Measurements from ENCODE around the gene CD27. TPM values are rescaled to one million over a fixed set of nuclear protein-coding genes. Genes with fewer than 3 reads are reported as not detected.
A peak's percentile ranks its signal among the peaks of the same experiment; 100 is the strongest.

The CD27 gene
- total and polyA plus RNA-seq, 12 donors: 0.11 to 8.9 (median 0.69) TPM; not detected in 1

DNA sequence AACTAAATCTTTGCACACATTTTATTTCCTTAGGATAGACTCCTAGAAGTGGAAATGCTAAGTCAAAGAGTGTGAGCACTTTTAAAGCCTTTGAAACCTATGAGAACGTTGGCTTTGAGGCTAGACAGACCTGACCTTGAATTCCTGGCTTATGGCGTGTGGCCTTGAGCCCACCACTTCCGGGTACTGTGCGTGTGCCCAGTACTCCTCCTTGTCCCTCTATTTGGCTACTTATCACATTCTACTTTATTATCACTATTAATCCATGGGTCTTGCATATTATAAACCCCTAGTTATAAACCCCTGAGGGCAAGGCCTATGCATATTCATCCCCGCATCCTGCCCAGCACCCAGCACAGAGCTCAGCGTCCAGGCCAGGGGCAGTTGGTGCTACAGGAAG is 26.0 kb upstream of the CD27 start:
- intact Hi-C loops (cut with DNase I): no loop called here
- WGBS, 4 donors: 40 to 62% (median 50%) methylated on average over 6 of the region's 6 CpGs
- H3K4me3 ChIP-seq: no peak overlapping the region
- no peaks in the 10 kb centered on the region for H3K36me3 ChIP-seq (replicated peaks in 1 of 2)
- DNase-seq: no peak
- H3K4me1 ChIP-seq (replicated peaks in 1 of 2): peaks cover 6 to 8% of the 10 kb centered on the region in 2 donors
- no peaks in the 10 kb centered on the region for H3K9me3 ChIP-seq (replicated peaks in 1 of 3)
- H3K27ac ChIP-seq: no peak overlapping the region
- H3K27me3 ChIP-seq: no peaks in the 10 kb centered on the region
- no peak for TF ChIP-seq POLR2A (IDR thresholded peaks at IDR 0.05)
- TF ChIP-seq, protein P1, sequence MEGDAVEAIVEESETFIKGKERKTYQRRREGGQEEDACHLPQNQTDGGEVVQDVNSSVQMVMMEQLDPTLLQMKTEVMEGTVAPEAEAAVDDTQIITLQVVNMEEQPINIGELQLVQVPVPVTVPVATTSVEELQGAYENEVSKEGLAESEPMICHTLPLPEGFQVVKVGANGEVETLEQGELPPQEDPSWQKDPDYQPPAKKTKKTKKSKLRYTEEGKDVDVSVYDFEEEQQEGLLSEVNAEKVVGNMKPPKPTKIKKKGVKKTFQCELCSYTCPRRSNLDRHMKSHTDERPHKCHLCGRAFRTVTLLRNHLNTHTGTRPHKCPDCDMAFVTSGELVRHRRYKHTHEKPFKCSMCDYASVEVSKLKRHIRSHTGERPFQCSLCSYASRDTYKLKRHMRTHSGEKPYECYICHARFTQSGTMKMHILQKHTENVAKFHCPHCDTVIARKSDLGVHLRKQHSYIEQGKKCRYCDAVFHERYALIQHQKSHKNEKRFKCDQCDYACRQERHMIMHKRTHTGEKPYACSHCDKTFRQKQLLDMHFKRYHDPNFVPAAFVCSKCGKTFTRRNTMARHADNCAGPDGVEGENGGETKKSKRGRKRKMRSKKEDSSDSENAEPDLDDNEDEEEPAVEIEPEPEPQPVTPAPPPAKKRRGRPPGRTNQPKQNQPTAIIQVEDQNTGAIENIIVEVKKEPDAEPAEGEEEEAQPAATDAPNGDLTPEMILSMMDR (IDR thresholded peaks at IDR 0.05): no peak

DNA sequence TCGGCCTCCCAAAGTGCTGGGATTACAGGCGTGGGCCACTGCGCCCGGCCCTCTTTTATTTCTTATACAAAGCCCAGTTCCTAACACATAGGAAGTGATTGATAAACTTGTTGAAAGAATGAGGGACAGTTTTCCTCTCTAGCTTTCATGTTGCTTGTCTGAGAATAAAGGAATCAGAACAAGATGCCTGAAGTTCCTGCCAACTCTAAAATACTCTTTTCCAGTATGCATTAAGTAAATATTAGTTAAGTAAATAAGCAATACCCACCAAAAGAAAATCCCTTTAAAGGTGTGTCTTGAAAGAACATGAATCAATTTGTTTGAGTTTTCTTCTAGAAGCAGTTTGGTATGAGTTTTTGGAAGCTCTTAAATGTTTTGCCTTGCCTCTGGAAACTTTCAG is 24.4 kb upstream of the CD27 start:
- 68 to 80% (median 72%) methylated on average over 4 of the region's 4 CpGs for WGBS, 4 donors
- no peak overlapping the region for H3K4me3 ChIP-seq

GRCh38 chr12:6423267-6424007 is 21.3 kb upstream of the CD27 start:
- Histone ChIP-seq H3K4me3 (no peak overlapping the region), H3K4me1 (replicated peaks in 1 of 2) (peaks cover 10 to 11% of the 10 kb centered on the region in 2 donors), H3K9me3 (replicated peaks in 1 of 3) (no peaks in the 10 kb centered on the region), H3K36me3 (replicated peaks in 1 of 2) (no peaks in the 10 kb centered on the region), H3K27ac (peak overlapping the region in 4 of 5 donors; percentile 35 to 76 (median 68)), H3K27me3 (no peaks in the 10 kb centered on the region)
- DNase-seq: peak; percentile 86 to 96 (median 93)
- intact Hi-C loops (cut with DNase I): loop anchor here (2.0 to 10.0 kb wide), 3 partner anchors 39 to 113 kb away; partner anchors contain the start of gene GAPDH (in 1 of the 2)
- no peak for TF ChIP-seq POLR2A (IDR thresholded peaks at IDR 0.05)
- TF ChIP-seq, protein P1 (IDR thresholded peaks at IDR 0.05): peak; percentile 76 to 97 (median 94)
- 0 to 3% (median 2%) methylated on average over 7 to 9 of the region's 9 CpGs for WGBS, 4 donors

More for the DNA sequence above, 24.4 kb upstream of the CD27 start:
- Histone ChIP-seq H3K27ac (peak overlapping the region in 1 of 5 donors; percentile 46), H3K27me3 (no peaks in the 10 kb centered on the region), H3K9me3 (replicated peaks in 1 of 3) (no peaks in the 10 kb centered on the region), H3K36me3 (replicated peaks in 1 of 2) (no peaks in the 10 kb centered on the region), H3K4me1 (replicated peaks in 1 of 2) (peaks cover 10 to 11% of the 10 kb centered on the region in 2 donors)
- intact Hi-C loops (cut with DNase I): loop anchor here (5.0 to 10.0 kb wide), 2 partner anchors 42 to 114 kb away; partner anchors contain the start of gene GAPDH (in 1 of the 2)
- no peak for TF ChIP-seq POLR2A (IDR thresholded peaks at IDR 0.05)
- TF ChIP-seq, protein P1 (IDR thresholded peaks at IDR 0.05): no peak
- DNase-seq: no peak

- WGBS, 4 donors: 32 to 56% (median 42%) methylated on average over 3 to 6 of the region's 6 CpGs
- Histone ChIP-seq H3K9me3 (replicated peaks in 1 of 3) (no peaks in the 10 kb centered on the region), H3K27ac (peak overlapping the region in 4 of 5 donors; percentile 35 to 76 (median 68)), H3K36me3 (replicated peaks in 1 of 2) (no peaks in the 10 kb centered on the region), H3K4me1 (replicated peaks in 1 of 2) (peaks cover 10 to 11% of the 10 kb centered on the region in 2 donors), H3K4me3 (no peak overlapping the region), H3K27me3 (no peaks in the 10 kb centered on the region)
- TF ChIP-seq POLR2A (IDR thresholded peaks at IDR 0.05): no peak
- TF ChIP-seq, protein P1 (IDR thresholded peaks at IDR 0.05): no peak
- intact Hi-C loops (cut with DNase I): loop anchor here (5.0 to 10.0 kb wide), 2 partner anchors 38 to 111 kb away; partner anchors contain the start of gene GAPDH (in 1 of the 2)
- DNase-seq: no peak
These were observed 20.8 kb upstream of the CD27 start for GRCh38 chr12:6424008-6424347.

Data from adrenal gland (tissue), 12 donors.